ENCODE data around the gene XIRP2.

XIRP2 gene, protein sequence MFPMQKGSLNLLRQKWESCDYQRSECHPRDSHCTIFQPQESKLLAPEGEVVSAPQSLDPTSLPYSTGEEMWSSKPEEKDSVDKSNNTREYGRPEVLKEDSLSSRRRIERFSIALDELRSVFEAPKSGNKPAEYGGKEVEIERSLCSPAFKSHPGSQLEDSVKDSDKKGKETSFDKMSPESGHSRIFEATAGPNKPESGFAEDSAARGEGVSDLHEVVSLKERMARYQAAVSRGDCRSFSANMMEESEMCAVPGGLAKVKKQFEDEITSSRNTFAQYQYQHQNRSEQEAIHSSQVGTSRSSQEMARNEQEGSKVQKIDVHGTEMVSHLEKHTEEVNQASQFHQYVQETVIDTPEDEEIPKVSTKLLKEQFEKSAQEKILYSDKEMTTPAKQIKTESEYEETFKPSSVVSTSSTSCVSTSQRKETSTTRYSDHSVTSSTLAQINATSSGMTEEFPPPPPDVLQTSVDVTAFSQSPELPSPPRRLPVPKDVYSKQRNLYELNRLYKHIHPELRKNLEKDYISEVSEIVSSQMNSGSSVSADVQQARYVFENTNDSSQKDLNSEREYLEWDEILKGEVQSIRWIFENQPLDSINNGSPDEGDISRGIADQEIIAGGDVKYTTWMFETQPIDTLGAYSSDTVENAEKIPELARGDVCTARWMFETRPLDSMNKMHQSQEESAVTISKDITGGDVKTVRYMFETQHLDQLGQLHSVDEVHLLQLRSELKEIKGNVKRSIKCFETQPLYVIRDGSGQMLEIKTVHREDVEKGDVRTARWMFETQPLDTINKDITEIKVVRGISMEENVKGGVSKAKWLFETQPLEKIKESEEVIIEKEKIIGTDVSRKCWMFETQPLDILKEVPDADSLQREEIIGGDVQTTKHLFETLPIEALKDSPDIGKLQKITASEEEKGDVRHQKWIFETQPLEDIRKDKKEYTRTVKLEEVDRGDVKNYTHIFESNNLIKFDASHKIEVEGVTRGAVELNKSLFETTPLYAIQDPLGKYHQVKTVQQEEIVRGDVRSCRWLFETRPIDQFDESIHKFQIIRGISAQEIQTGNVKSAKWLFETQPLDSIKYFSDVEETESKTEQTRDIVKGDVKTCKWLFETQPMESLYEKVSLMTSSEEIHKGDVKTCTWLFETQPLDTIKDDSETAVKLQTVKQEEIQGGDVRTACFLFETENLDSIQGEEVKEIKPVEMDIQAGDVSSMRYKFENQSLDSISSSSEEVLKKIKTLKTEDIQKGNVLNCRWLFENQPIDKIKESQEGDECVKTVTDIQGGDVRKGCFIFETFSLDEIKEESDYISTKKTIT (N-terminal part only)

DNA sequence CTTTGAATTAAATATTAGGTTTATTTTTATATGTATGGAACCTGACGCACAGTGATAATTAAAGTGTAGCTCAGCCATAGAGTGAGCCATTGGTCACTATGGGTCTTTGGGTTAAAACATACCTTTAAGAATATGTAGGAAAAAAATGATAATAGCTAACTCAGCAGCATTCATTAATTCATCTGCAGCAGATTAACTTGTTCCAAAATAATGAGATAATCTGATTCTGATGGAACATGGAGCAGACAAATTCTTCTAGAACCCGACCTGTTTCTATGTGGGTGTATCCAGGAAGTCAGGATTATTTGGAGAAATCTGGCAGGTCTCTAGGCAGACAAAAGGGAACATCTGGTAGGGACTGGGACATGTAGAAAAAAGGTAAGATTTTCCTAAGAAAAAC lies at the start of gene XIRP2:
TSS of gene XIRP2 (plus strand) at position 301 of the 400 bp plus-strand sequence. CDS start 15,003 bp downstream, outside the sequence.
- no peaks in the 10 kb centered on the region for H3K27me3 Mint-ChIP-seq
- no peak within 1 kb of the TSS for H3K27ac Mint-ChIP-seq
- no peak within 1 kb of the TSS for H3K4me3 Mint-ChIP-seq
- no peaks in the 10 kb centered on the region for H3K4me1 Mint-ChIP-seq (ENCODE audit: low read depth)
- intact Hi-C loops (cut with micrococcal nuclease), result no loop called here
- H3K36me3 Mint-ChIP-seq (ENCODE audit: low read depth), result no peaks in the 10 kb centered on the region
- peaks cover 9% of the 10 kb centered on the region for H3K9me3 Mint-ChIP-seq

DNA sequence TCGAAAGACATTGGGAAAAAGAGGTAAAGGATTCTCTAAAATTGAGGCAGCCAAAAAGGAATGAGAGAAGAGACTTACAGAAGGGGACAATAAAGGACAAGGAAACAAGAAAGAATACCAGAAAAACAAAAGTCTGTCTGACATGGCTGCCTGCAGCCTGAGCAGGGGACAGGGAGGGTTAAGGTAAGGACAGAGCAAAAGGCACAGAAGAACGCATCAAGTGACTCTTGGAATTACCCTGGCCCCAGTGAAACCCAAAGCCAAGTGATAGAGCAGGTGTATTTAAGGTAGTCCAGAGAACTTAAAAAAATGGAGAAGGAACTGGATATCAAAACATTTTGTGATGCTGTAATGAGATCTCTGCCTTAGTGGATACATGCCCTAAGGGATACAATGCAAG lies 47.1 kb upstream of the XIRP2 start:
- Mint-ChIP-seq H3K36me3 (ENCODE audit: low read depth) (no peaks in the 10 kb centered on the region), H3K4me1 (ENCODE audit: low read depth) (no peaks in the 10 kb centered on the region), H3K4me3 (no peak overlapping the region), H3K9me3 (peaks cover 9% of the 10 kb centered on the region), H3K27ac (no peak overlapping the region), H3K27me3 (no peaks in the 10 kb centered on the region)
- intact Hi-C loops (cut with micrococcal nuclease), result no loop called here

DNA sequence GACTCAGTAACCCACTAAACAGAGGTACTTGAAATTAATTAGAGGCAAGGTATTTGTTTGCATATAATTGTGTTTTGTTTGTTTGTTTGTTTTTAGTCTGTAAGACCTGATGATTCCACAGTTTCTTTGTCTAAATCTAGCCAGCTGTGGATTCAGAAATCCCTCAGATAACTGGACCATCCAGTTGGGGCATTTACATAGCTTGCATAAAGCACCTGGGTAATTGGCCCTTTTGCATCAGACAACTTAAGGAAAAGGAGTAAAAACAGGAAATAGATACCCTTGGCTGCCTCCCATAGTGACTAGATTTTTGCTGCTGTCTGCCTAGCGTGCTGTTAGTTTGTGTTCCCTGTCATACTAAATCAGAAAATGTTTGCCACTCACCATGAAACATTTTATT lies 46.6 kb upstream of the XIRP2 start:
- Mint-ChIP-seq H3K4me3 (no peak overlapping the region), H3K4me1 (ENCODE audit: low read depth) (no peaks in the 10 kb centered on the region), H3K9me3 (peaks cover 14% of the 10 kb centered on the region), H3K36me3 (ENCODE audit: low read depth) (no peaks in the 10 kb centered on the region), H3K27me3 (no peaks in the 10 kb centered on the region), H3K27ac (no peak overlapping the region)
- intact Hi-C loops (cut with micrococcal nuclease), result no loop called here

DNA sequence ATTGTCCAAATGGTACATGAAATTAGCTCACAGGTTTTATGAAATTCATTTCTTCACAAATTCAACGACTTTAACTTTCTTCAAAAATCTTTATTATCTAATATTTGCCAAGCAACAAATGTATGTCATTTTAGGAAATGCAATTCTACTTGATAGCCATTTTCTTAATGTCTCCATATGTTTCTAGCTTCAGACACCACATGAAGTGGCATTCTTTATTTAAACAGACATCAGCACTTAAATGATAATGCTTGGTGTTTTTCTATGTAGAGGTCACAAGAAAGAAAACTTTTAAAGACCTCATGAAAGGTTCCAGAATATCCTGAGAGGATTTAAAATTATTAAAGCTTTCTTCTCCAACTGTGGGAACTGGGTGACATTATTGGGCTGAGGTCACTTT lies 44.2 kb upstream of the XIRP2 start:
- no peaks in the 10 kb centered on the region for H3K36me3 Mint-ChIP-seq (ENCODE audit: low read depth)
- peaks cover 35% of the 10 kb centered on the region for H3K9me3 Mint-ChIP-seq
- H3K4me3 Mint-ChIP-seq, result no peak overlapping the region
- no peak overlapping the region for H3K27ac Mint-ChIP-seq
- H3K4me1 Mint-ChIP-seq (ENCODE audit: low read depth), result no peaks in the 10 kb centered on the region
- no peaks in the 10 kb centered on the region for H3K27me3 Mint-ChIP-seq
- intact Hi-C loops (cut with micrococcal nuclease), result no loop called here

DNA sequence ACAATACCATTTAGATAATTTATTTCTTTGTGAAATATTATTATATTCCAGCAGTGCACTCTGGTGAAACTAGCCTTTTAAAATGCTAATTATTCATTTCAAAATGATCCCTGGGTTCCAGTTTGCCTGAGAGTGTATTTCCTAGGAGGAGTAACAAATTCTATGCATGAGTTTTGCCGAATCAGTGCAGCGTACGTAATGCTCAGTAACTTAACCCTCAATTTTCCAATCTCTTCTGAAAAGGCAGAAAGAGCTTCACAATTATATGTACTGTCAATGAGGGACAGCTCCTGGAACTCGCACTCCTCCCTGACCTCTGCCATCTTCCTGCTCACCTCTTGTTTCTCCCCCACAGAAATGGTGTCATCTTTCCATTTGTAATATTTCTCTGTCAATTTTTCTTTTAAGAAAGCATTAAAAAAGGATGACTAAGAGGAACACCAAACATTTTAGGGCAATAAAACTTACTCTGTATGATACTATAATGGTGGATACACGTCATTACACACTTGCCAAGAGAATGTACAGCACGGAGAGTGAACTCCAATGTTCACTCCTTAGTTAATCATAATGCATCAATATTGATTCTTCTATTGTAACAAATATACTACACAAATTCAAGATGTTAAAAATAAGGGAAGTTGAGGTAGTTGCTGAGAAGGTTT lies 25.7 kb upstream of the XIRP2 start:
- intact Hi-C loops (cut with micrococcal nuclease), result no loop called here
- no peak overlapping the region for H3K4me3 Mint-ChIP-seq
- H3K27ac Mint-ChIP-seq, result no peak overlapping the region
- no peaks in the 10 kb centered on the region for H3K9me3 Mint-ChIP-seq
- no peaks in the 10 kb centered on the region for H3K27me3 Mint-ChIP-seq
- H3K36me3 Mint-ChIP-seq (ENCODE audit: low read depth), result no peaks in the 10 kb centered on the region
- no peaks in the 10 kb centered on the region for H3K4me1 Mint-ChIP-seq (ENCODE audit: low read depth)

DNA sequence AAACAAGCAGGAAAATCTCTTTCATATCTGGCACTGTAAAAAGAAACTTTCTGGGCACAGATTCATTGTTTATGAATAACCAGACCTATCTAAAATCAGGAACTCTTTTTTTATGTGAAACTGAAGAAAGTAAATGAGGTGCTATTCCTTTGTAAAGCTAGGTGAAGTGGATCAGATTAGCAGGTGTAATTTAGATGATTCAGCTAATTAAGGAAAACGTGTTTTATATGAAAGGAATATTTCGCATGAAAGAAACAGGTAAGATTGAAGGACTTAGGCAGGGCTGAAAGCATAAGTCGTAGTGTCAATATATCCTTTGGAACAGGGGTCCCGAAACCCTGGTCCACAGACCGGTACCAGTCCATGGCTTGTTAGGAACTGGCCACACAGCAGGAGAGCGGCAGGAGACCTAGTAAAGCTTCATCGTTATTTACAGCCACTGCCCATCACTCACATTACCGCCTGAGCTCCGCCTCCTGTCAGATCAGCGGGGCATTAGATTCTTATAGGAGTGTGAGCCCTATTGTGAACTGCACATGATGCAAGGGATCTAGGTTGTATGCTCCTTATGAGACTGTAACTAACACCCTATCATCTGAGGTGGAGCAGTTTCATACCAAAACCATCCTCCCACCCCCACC lies 20.3 kb upstream of the XIRP2 start:
- no peaks in the 10 kb centered on the region for H3K36me3 Mint-ChIP-seq (ENCODE audit: low read depth)
- H3K9me3 Mint-ChIP-seq, result no peaks in the 10 kb centered on the region
- H3K27ac Mint-ChIP-seq, result no peak overlapping the region
- H3K27me3 Mint-ChIP-seq, result no peaks in the 10 kb centered on the region
- H3K4me1 Mint-ChIP-seq (ENCODE audit: low read depth), result no peaks in the 10 kb centered on the region
- no peak overlapping the region for H3K4me3 Mint-ChIP-seq
- intact Hi-C loops (cut with micrococcal nuclease), result no loop called here

DNA sequence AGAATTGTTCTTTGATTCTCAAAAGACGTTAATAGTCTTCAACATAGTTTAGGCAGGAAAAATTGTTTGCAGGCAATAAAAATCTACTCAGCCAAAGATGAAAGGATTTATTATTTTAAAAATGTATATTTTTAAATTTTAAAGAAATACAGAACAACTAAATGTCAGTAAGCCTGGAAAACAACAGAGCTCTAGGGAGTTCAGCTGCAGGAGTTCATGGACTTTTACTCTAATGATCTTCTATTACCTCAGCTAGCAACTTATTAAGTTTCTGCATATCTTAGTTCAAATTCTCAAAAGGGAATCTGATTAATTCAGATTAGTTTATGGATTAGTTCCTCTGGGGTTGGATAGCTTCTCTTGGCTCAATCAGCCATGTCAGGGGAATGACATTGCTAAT lies 17.9 kb upstream of the XIRP2 start:
- H3K9me3 Mint-ChIP-seq, result no peaks in the 10 kb centered on the region
- H3K4me3 Mint-ChIP-seq, result no peak overlapping the region
- no peaks in the 10 kb centered on the region for H3K27me3 Mint-ChIP-seq
- intact Hi-C loops (cut with micrococcal nuclease), result no loop called here
- H3K4me1 Mint-ChIP-seq (ENCODE audit: low read depth), result no peaks in the 10 kb centered on the region
- H3K27ac Mint-ChIP-seq, result no peak overlapping the region
- no peaks in the 10 kb centered on the region for H3K36me3 Mint-ChIP-seq (ENCODE audit: low read depth)

DNA sequence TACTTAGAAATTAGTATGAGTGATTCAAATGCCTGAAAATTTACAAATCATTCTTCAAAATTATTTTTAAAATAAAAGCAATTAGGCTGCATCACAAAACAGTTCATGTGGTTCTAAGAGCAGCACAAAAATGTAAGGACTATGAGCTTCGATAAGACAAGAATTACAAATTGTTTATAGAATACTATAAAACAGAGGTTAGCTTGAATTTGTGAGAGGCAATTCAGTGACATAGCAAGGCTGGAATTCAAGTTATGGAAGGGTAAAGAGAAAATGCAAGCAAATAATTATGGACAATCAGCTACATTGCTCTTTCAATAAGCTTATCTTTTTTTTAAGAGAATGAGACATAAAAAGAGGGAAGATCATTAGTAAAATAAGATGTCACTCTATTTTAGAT lies 7.1 kb upstream of the XIRP2 start:
- Mint-ChIP-seq H3K4me3 (no peak overlapping the region), H3K9me3 (no peaks in the 10 kb centered on the region), H3K4me1 (ENCODE audit: low read depth) (no peaks in the 10 kb centered on the region), H3K27ac (no peak overlapping the region), H3K27me3 (no peaks in the 10 kb centered on the region), H3K36me3 (ENCODE audit: low read depth) (no peaks in the 10 kb centered on the region)
- intact Hi-C loops (cut with micrococcal nuclease), result no loop called here

DNA sequence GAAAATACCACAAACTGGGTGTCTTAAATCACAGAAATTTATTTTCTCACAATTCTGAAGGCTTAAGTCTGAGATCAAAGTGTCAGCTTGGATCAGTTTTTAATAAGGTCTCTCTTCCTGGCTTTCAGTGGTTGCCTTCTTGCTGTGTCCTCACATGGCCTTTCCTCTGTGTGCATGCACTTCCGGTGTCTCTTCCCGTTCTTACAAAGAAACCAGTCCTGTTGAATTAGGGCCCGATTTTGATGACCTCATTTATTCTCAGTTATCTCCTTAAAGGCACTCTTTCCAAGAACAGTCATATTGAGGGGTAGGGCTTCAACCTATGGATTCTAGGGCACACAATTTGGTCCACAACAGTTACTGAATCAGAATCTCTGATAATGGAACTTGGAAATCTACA lies 5.4 kb upstream of the XIRP2 start:
- no peaks in the 10 kb centered on the region for H3K4me1 Mint-ChIP-seq (ENCODE audit: low read depth)
- H3K4me3 Mint-ChIP-seq, result no peak overlapping the region
- no peaks in the 10 kb centered on the region for H3K27me3 Mint-ChIP-seq
- no peak overlapping the region for H3K27ac Mint-ChIP-seq
- intact Hi-C loops (cut with micrococcal nuclease), result no loop called here
- no peaks in the 10 kb centered on the region for H3K36me3 Mint-ChIP-seq (ENCODE audit: low read depth)
- no peaks in the 10 kb centered on the region for H3K9me3 Mint-ChIP-seq

DNA sequence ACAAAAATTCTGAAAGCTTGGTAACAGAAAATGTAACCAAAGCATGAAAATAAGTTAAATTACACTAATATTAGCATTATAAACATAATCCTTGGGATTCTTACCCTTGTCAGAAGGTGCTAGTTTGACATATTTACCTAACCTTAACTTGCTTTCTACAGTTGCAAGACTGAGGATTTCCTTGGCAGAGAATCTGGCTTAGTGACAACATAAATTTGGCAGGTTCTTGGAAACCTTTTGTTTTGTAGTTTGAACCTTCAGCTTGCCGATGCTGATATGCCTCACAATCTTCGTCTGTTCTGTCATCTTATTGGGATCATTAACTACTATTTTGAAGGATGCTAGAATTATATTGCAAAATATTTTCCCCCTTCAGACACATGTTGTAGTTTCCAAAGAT lies 3.4 kb downstream of the XIRP2 start:
- no peak overlapping the region for H3K27ac Mint-ChIP-seq
- H3K9me3 Mint-ChIP-seq, result peaks cover 9% of the 10 kb centered on the region
- no peak overlapping the region for H3K4me3 Mint-ChIP-seq
- intact Hi-C loops (cut with micrococcal nuclease), result no loop called here
- no peaks in the 10 kb centered on the region for H3K4me1 Mint-ChIP-seq (ENCODE audit: low read depth)
- H3K36me3 Mint-ChIP-seq (ENCODE audit: low read depth), result no peaks in the 10 kb centered on the region
- H3K27me3 Mint-ChIP-seq, result no peaks in the 10 kb centered on the region

DNA sequence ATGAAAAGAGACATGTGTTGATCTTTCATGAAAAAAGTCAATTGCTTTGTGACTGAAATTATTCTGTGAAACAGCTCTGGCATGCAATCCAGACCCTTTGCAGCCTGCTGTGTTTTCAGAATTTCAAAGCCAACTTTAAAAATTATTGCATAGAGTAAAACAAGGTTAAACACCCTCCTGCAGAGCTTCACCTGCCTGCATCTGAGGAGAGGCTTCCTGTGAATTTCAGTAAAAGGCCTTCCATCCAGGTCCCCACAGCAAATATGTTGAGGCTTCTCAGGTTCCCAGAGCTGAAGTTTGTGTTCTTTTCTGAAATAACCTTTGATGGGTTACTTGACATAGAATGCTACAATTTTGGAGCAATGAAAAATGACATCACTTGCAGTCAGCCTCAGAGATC lies 4.1 kb downstream of the XIRP2 start:
- H3K36me3 Mint-ChIP-seq (ENCODE audit: low read depth), result no peaks in the 10 kb centered on the region
- no peak overlapping the region for H3K4me3 Mint-ChIP-seq
- no peaks in the 10 kb centered on the region for H3K27me3 Mint-ChIP-seq
- no peak overlapping the region for H3K27ac Mint-ChIP-seq
- intact Hi-C loops (cut with micrococcal nuclease), result no loop called here
- H3K9me3 Mint-ChIP-seq, result peaks cover 9% of the 10 kb centered on the region
- no peaks in the 10 kb centered on the region for H3K4me1 Mint-ChIP-seq (ENCODE audit: low read depth)

DNA sequence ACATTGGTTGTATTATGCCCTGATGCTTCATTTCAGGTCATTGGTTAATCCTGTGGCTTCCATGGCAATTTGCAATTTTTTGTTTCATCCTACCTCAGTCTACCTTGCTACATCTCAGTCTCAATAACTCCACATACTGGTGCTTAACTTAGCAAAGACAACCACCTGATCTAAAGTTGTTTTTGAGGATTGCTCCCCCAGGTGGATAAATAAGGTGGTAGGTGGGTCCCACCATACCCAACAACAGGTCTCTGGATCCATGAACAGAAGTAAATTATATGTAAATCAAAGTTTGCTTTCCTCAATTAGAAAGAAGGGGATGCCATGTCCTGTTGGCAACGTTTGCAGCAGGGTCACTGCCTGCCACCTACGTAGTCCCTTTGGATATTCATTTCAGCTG lies 7.0 kb downstream of the XIRP2 start:
- Mint-ChIP-seq H3K36me3 (ENCODE audit: low read depth) (no peaks in the 10 kb centered on the region), H3K9me3 (no peaks in the 10 kb centered on the region), H3K27me3 (no peaks in the 10 kb centered on the region), H3K27ac (no peak overlapping the region), H3K4me3 (no peak overlapping the region), H3K4me1 (ENCODE audit: low read depth) (no peaks in the 10 kb centered on the region)
- intact Hi-C loops (cut with micrococcal nuclease), result no loop called here

DNA sequence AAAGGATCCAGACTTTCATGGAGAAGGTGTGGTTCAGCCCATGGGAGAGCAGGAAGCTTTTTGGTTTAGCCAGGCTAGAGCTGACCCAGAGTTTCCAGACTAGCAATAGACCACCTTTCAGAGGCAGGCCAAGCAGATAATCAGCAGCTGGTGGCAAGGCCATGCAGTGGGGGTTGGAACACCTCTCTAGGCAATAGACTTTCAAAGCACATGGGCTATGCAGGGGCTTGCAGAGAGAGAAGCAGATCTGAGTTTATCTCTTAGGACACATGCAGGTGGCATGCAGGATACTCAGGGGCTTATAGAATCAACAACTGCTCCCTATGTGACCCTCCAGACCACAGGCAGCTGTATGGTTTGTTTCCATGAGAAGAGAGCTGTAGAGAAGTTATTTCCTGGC lies 9.4 kb downstream of the XIRP2 start:
- no peaks in the 10 kb centered on the region for H3K36me3 Mint-ChIP-seq (ENCODE audit: low read depth)
- intact Hi-C loops (cut with micrococcal nuclease), result no loop called here

More for the DNA sequence above, 9.4 kb downstream of the XIRP2 start:
- Mint-ChIP-seq H3K9me3 (peaks cover 8% of the 10 kb centered on the region), H3K4me1 (ENCODE audit: low read depth) (no peaks in the 10 kb centered on the region), H3K27ac (no peak overlapping the region), H3K4me3 (no peak overlapping the region), H3K27me3 (no peaks in the 10 kb centered on the region)

All from dendritic cell treated with granulocyte-macrophage colony-stimulating factor and Interleukin-4, amounts not matched to agents 40 ng/mL and 50 ng/mL, for 4 days (primary cell).